Motor neuron (in vitro differentiated cells): ENCODE results near the gene ZNF385B. TPM values are rescaled to one million over a fixed set of nuclear protein-coding genes. Genes with fewer than 3 reads are reported as not detected.

Experiments used
- ATAC-seq, 8 experiments: fragments of 200-7000 bp; cut with Tn5 transposase; replicated peaks in 6 of 8; 2 replicates each; pipeline ENCODE4 v1.8.0; 2021; ENCODE audit warnings: mild to moderate bottlenecking in 8 of 8, moderate library complexity in 8 of 8
- H3K27ac ChIP-seq, 2 donors: fragments of 250-450 bp; sonication (Bioruptor Pico); 2 replicates each; pipeline ENCODE4 v1.9.0; 2021; ENCODE audit warnings: antibody characterized with exemption in 2 of 2, mild to moderate bottlenecking in 2 of 2, moderate library complexity in 1 of 2
- H3K4me1 ChIP-seq, 2 donors: fragments of 250-450 bp; sonication (Bioruptor Pico); replicated peaks in 1 of 2; 2 replicates each; pipeline ENCODE4 v1.6.1; 2021; ENCODE audit warnings: antibody characterized with exemption in 2 of 2, mild to moderate bottlenecking in 2 of 2, moderate library complexity in 1 of 2
- H3K4me3 ChIP-seq, 5 donors: fragments of 250-450 bp; sonication (Bioruptor Pico); 2 replicates each; pipeline ENCODE4 v1.9.0; 2021; ENCODE audit warnings: antibody characterized with exemption in 5 of 5, mild to moderate bottlenecking in 5 of 5, moderate library complexity in 4 of 5
- WGBS, 10 experiments: fragments of 450-650 bp; shearing (Covaris generic); methylation state at CpG; one replicate each; pipeline ENCODE4 v1.0.0; 2022; 5-methylcytosine and 5-hydroxymethylcytosine counted together
- in situ Hi-C, 9 experiments: fragments of 400-800 bp; cut with MboI; loops; one replicate each; pipeline ENCODE4 v1.15.0; 2021; ENCODE audit warnings: low sequenced_read_pairs in 9 of 9, low pct_unique_long_range_greater_than_20kb in 2 of 9; ENCODE audit not compliant: unreplicated experiment in 9 of 9
- total RNA-seq, 8 experiments: library from RNA; unstranded; fragments of 300-600 nt; gene quantifications; 2 replicates each; pipeline versions ENCODE4 v1.2.3 to v1.2.4, GENCODE V29; 2022

The ZNF385B gene
- total RNA-seq, 8 experiments from 2014 or later, result 0.14 to 1.6 (median 0.74) TPM; not detected in 2

GRCh38 chr2:179849719-179850118 lies 11.7 kb downstream of the ZNF385B start:
- in situ Hi-C loops, result loop anchor here in 2 of 9 experiments (25.0 kb wide), 2 partner anchors 213 to 238 kb away; no protein-coding TSS in a partner anchor
- H3K27ac ChIP-seq, result no peak overlapping the region
- no peak for ATAC-seq
- H3K4me1 ChIP-seq, result no peaks in the 10 kb centered on the region
- H3K4me3 ChIP-seq, result no peak overlapping the region

- no peaks in the 10 kb centered on the region for H3K4me1 ChIP-seq
- H3K4me3 ChIP-seq, result no peak overlapping the region
- H3K27ac ChIP-seq, result no peak overlapping the region
- in situ Hi-C loops, result loop anchor here in 2 of 9 experiments (25.0 kb wide), 2 partner anchors 219 to 244 kb away; no protein-coding TSS in a partner anchor
- ATAC-seq, result no peak
Measured at GRCh38 chr2:179843541-179843940, 17.9 kb downstream of the ZNF385B start.

GRCh38 chr2:179842498-179843153 lies 18.8 kb downstream of the ZNF385B start:
- peak in 4 of 8 experiments; percentile 41 to 88 (median 56) for ATAC-seq
- no peaks in the 10 kb centered on the region for H3K4me1 ChIP-seq
- no peak overlapping the region for H3K27ac ChIP-seq
- in situ Hi-C loops, result loop anchor here in 2 of 9 experiments (25.0 kb wide), 2 partner anchors 220 to 245 kb away; no protein-coding TSS in a partner anchor
- no peak overlapping the region for H3K4me3 ChIP-seq
- WGBS, 10 experiments, result 0 to 80% (median 43%) methylated on average over 1 to 3 of the region's 4 CpGs; no CpG with 5 or more reads in 2 of the 10 experiments

GRCh38 chr2:179840840-179841239 lies 20.6 kb downstream of the ZNF385B start:
- Histone ChIP-seq H3K27ac (no peak overlapping the region), H3K4me3 (no peak overlapping the region), H3K4me1 (no peaks in the 10 kb centered on the region)
- in situ Hi-C loops, result loop anchor here in 2 of 9 experiments (25.0 kb wide), 2 partner anchors 221 to 246 kb away; no protein-coding TSS in a partner anchor
- WGBS, 10 experiments, result 54 to 100% (median 76%) methylated on average over 1 of the region's 1 CpG; no CpG with 5 or more reads in 2 of the 10 experiments
- no peak for ATAC-seq

- in situ Hi-C loops, result loop anchor here in 2 of 9 experiments (25.0 kb wide), 2 partner anchors 225 to 250 kb away; no protein-coding TSS in a partner anchor
- WGBS, 10 experiments, result 42 to 92% (median 62%) methylated on average over 2 to 4 of the region's 4 CpGs
Measured at GRCh38 chr2:179837408-179837807, 24.0 kb downstream of the ZNF385B start.

GRCh38 chr2:179830043-179830787 lies 31.2 kb downstream of the ZNF385B start:
- 3 to 96% (median 85%) methylated on average over 1 to 3 of the region's 3 CpGs for WGBS, 10 experiments
- in situ Hi-C loops, result loop anchor here in 2 of 9 experiments (25.0 kb wide), 2 partner anchors 232 to 257 kb away; no protein-coding TSS in a partner anchor
- peak in 3 of 8 experiments; percentile 85 to 91 (median 90) for ATAC-seq
- H3K27ac ChIP-seq, result no peak overlapping the region
- H3K4me1 ChIP-seq, result no peaks in the 10 kb centered on the region
- no peak overlapping the region for H3K4me3 ChIP-seq

More at GRCh38 chr2:179837408-179837807, 24.0 kb downstream of the ZNF385B start:
- H3K4me1 ChIP-seq, result no peaks in the 10 kb centered on the region
- H3K4me3 ChIP-seq, result no peak overlapping the region
- ATAC-seq, result peak in 1 of 8 experiments; percentile 32
- H3K27ac ChIP-seq, result no peak overlapping the region

- ATAC-seq, result no peak
- in situ Hi-C loops, result loop anchor here in 2 of 9 experiments (25.0 kb wide), 2 partner anchors 236 to 261 kb away; no protein-coding TSS in a partner anchor
- no peak overlapping the region for H3K4me3 ChIP-seq
- H3K4me1 ChIP-seq, result no peaks in the 10 kb centered on the region
- H3K27ac ChIP-seq, result no peak overlapping the region
- 0 to 100% (median 56%) methylated on average over 1 to 2 of the region's 2 CpGs for WGBS, 10 experiments
Measured at GRCh38 chr2:179826297-179826696, 35.1 kb downstream of the ZNF385B start.

GRCh38 chr2:179825494-179825893 lies 35.9 kb downstream of the ZNF385B start:
- H3K4me1 ChIP-seq, result no peaks in the 10 kb centered on the region
- WGBS, 10 experiments, result 0 to 90% (median 73%) methylated on average over 1 to 3 of the region's 3 CpGs
- no peak overlapping the region for H3K27ac ChIP-seq
- ATAC-seq, result no peak
- in situ Hi-C loops, result loop anchor here in 2 of 9 experiments (25.0 kb wide), 2 partner anchors 237 to 262 kb away; no protein-coding TSS in a partner anchor
- no peak overlapping the region for H3K4me3 ChIP-seq

GRCh38 chr2:179824961-179825360 lies 36.5 kb downstream of the ZNF385B start:
- in situ Hi-C loops, result loop anchor here in 2 of 9 experiments (25.0 kb wide), 2 partner anchors 237 to 262 kb away; no protein-coding TSS in a partner anchor
- Histone ChIP-seq H3K27ac (no peak overlapping the region), H3K4me3 (no peak overlapping the region), H3K4me1 (no peaks in the 10 kb centered on the region)
- WGBS, 10 experiments, result 33 to 80% (median 50%) methylated on average over 1 of the region's 1 CpG; no CpG with 5 or more reads in 2 of the 10 experiments
- no peak for ATAC-seq

- Histone ChIP-seq H3K4me3 (no peak overlapping the region), H3K27ac (no peak overlapping the region), H3K4me1 (peaks cover 3 to 4% of the 10 kb centered on the region in 2 donors)
- 67 to 100% (median 90%) methylated on average over 1 of the region's 1 CpG; no CpG with 5 or more reads in 4 of the 10 experiments for WGBS, 10 experiments
- in situ Hi-C loops, result no loop called here
- no peak for ATAC-seq
Measured at GRCh38 chr2:179822540-179822939, 38.9 kb downstream of the ZNF385B start.

GRCh38 chr2:179818546-179818945 lies 42.9 kb downstream of the ZNF385B start:
- peak in 5 of 8 experiments; percentile 43 to 86 (median 50) for ATAC-seq
- WGBS, 10 experiments, result 37 to 93% (median 74%) methylated on average over 4 to 8 of the region's 8 CpGs; no CpG with 5 or more reads in 1 of the 10 experiments
- in situ Hi-C loops, result no loop called here
- Histone ChIP-seq H3K4me1 (peaks cover 5% of the 10 kb centered on the region in 2 donors), H3K27ac (no peak overlapping the region), H3K4me3 (no peak overlapping the region)

- in situ Hi-C loops, result no loop called here
- H3K27ac ChIP-seq, result no peak overlapping the region
- peak in 6 of 8 experiments; percentile 28 to 86 (median 70) for ATAC-seq
- 0 to 33% (median 8%) methylated on average over 1 of the region's 1 CpG; no CpG with 5 or more reads in 6 of the 10 experiments for WGBS, 10 experiments
- no peak overlapping the region for H3K4me3 ChIP-seq
- peaks cover 5% of the 10 kb centered on the region in 2 donors for H3K4me1 ChIP-seq
Measured at GRCh38 chr2:179817181-179817841, 44.1 kb downstream of the ZNF385B start.
